Measurements from ENCODE around the gene CAMTA1. TPM values are rescaled to one million over a fixed set of nuclear protein-coding genes. Genes with fewer than 3 reads are reported as not detected.

The CAMTA1 gene
- polyA plus RNA-seq, 1 donor (not counting 4 experiments of a cell fraction or from before 2014, with no cell fraction given), result 51.4 TPM

- dilution Hi-C loops (cut with MboI; ENCODE audit: extremely low pct_ligation_motif_present, low sequenced_read_pairs), result no loop called here
These were observed 891.2 kb downstream of the CAMTA1 start for GRCh38 chr1:7676274-7676945.

GRCh38 chr1:7677111-7677510 lies 891.9 kb downstream of the CAMTA1 start:
- Histone ChIP-seq H3K36me3 (ENCODE audit: control insufficient read depth in 2 of 2, extremely low read depth in 1 of 2, insufficient read depth in 2 of 2, low read length in 2 of 2) (no peaks in the 10 kb centered on the region), H4K20me1 (ENCODE audit: control insufficient read depth, extremely low read depth, insufficient read depth, low read length) (no peaks in the 10 kb centered on the region), H3K9me1 (ENCODE audit: control insufficient read depth, extremely low read depth, insufficient read depth, low read length) (no peaks in the 10 kb centered on the region), H3K4me2 (ENCODE audit: control insufficient read depth, extremely low read depth, insufficient read depth, low read depth, low read length) (no peak overlapping the region), H3K9ac (ENCODE audit: control insufficient read depth, extremely low read depth, insufficient read depth, low read length) (no peak overlapping the region), H3K4me3 (ENCODE audit: control insufficient read depth in 2 of 3, extremely low read depth in 1 of 3, insufficient read depth in 2 of 3, low read depth in 1 of 3, low read length in 3 of 3) (no peak overlapping the region), H3K27me3 (ENCODE audit: control insufficient read depth, extremely low read depth, insufficient read depth, low read length) (peaks cover 34% of the 10 kb centered on the region), H3K9me3 (ENCODE audit: control insufficient read depth, low read depth, low read length) (no peaks in the 10 kb centered on the region), H2AFZ (ENCODE audit: control insufficient read depth, low read length) (no peak overlapping the region), H3K4me1 (ENCODE audit: control insufficient read depth, extremely low read depth, insufficient read depth, low read length) (no peaks in the 10 kb centered on the region), H3K27ac (ENCODE audit: control insufficient read depth, insufficient read depth, low read length) (no peak overlapping the region), H3K79me2 (ENCODE audit: control insufficient read depth, insufficient read depth, low read length) (no peaks in the 10 kb centered on the region)
- dilution Hi-C loops (cut with MboI; ENCODE audit: extremely low pct_ligation_motif_present, low sequenced_read_pairs), result no loop called here
- TF ChIP-seq CTCF (optimal IDR thresholded peaks at IDR 0.05 in 1 of 3, IDR thresholded peaks at IDR 0.05 in 1 of 3, conservative IDR thresholded peaks at IDR 0.05 in 1 of 3; ENCODE audit: extremely low read depth in 1 of 3, insufficient read depth in 2 of 3, low read length in 3 of 3), result no peak
- no peak for TF ChIP-seq EZH2 (IDR thresholded peaks at IDR 0.05; ENCODE audit: low read length)
- FAIRE-seq, result no peak
- DNase-seq (ENCODE audit: low read depth, low spot score), result no peak

More at GRCh38 chr1:7676274-7676945, 891.2 kb downstream of the CAMTA1 start:
- DNase-seq (ENCODE audit: low read depth, low spot score), result no peak
- no peak overlapping the region for H3K4me2 ChIP-seq (ENCODE audit: control insufficient read depth, extremely low read depth, insufficient read depth, low read depth, low read length)
- no peaks in the 10 kb centered on the region for H3K36me3 ChIP-seq (ENCODE audit: control insufficient read depth in 2 of 2, extremely low read depth in 1 of 2, insufficient read depth in 2 of 2, low read length in 2 of 2)
- no peak for FAIRE-seq
- H3K9ac ChIP-seq (ENCODE audit: control insufficient read depth, extremely low read depth, insufficient read depth, low read length), result no peak overlapping the region
- no peak overlapping the region for H3K4me3 ChIP-seq (ENCODE audit: control insufficient read depth in 2 of 3, extremely low read depth in 1 of 3, insufficient read depth in 2 of 3, low read depth in 1 of 3, low read length in 3 of 3)
- H3K27ac ChIP-seq (ENCODE audit: control insufficient read depth, insufficient read depth, low read length), result no peak overlapping the region
- H3K9me1 ChIP-seq (ENCODE audit: control insufficient read depth, extremely low read depth, insufficient read depth, low read length), result no peaks in the 10 kb centered on the region
- H3K27me3 ChIP-seq (ENCODE audit: control insufficient read depth, extremely low read depth, insufficient read depth, low read length), result peaks cover 31% of the 10 kb centered on the region
- H4K20me1 ChIP-seq (ENCODE audit: control insufficient read depth, extremely low read depth, insufficient read depth, low read length), result no peaks in the 10 kb centered on the region
- TF ChIP-seq CTCF (optimal IDR thresholded peaks at IDR 0.05 in 1 of 3, IDR thresholded peaks at IDR 0.05 in 1 of 3, conservative IDR thresholded peaks at IDR 0.05 in 1 of 3; ENCODE audit: extremely low read depth in 1 of 3, insufficient read depth in 2 of 3, low read length in 3 of 3), result no peak
- no peak for TF ChIP-seq EZH2 (IDR thresholded peaks at IDR 0.05; ENCODE audit: low read length)
- no peaks in the 10 kb centered on the region for H3K79me2 ChIP-seq (ENCODE audit: control insufficient read depth, insufficient read depth, low read length)
- no peaks in the 10 kb centered on the region for H3K9me3 ChIP-seq (ENCODE audit: control insufficient read depth, low read depth, low read length)
- no peaks in the 10 kb centered on the region for H3K4me1 ChIP-seq (ENCODE audit: control insufficient read depth, extremely low read depth, insufficient read depth, low read length)
- H2AFZ ChIP-seq (ENCODE audit: control insufficient read depth, low read length), result no peak overlapping the region

All from keratinocyte (primary cell).